ENCODE measurements around the gene USP25.

The USP25 gene

DNA sequence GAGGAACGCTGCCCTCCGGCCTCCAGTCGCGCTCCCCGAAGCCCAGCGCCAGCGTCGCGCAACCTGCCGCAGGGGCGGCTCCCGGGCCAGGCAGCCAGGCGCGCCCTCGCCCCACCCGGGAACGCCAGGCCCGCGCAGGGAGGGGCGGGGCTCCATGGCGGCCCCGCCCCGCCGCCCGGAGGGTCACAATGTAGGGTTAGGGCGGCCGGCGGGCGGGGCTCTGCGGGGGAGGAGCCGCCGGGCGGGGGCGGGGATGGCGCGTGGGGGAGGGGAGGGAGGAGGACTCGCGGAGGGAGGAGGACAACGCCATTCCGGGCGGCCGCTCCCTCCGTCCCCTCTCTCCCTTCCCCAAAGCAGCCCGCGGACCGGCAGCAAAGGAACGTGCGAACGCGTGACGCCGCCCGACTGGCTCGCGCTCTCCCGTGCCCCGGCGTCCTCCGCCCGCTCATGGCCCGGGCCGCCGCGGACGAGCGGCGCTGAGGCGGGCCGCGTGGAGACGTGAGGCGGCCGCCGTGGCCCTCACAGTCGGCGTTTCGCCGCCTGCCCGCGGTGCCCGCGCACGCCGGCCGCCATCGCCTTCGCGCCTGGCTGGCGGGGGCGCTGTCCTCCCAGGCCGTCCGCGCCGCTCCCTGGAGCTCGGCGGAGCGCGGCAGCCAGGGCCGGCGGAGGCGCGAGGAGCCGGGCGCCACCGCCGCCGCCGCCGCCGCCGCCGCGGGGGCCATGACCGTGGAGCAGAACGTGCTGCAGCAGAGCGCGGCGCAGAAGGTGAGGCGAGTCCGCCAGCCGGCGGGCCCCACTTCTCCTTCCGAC is at the start of gene USP25:
TSS of gene USP25 (plus strand) at position 309 of the 810 bp plus-strand sequence. CDS start at position 721, 412 bp downstream.
- DNase-seq = peak; percentile 89 to 91

DNA sequence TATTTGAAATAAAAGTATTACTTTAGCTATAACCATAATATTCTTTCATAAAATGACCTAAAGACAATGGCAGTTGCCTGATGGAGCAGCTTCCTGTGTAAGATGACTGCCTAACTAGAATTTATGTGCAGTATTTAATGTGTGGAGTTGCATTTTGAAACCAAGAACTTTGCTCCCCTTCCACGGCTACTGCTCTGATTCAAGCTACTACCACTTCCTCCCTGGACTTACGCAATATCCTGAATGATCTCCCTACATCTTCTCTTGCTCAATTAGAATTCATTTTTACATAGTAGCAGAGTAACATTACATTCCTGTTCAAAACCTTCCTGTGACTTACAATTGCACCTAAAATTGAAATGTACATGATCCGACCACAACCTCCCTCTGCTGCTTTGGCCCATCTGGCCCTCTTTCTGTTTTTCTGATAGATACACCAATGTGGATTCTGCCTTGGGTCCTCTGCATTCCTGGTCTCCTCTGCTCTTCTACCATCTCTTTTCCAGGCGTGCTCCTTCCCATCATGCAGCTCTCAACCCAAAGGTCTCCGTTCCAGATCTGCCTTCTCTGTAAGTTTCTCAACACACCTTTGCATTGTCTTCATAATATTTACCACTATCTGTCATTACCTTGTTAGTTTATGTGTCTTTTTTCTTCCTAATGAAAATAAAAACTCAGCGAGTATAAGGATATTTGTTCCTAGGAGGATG is 47.4 kb upstream of the USP25 start:
- DNase-seq = no peak

GRCh38 chr21:15682977-15683376 is 46.8 kb upstream of the USP25 start:
- DNase-seq = no peak

- DNase-seq = no peak
Observed at GRCh38 chr21:15686506-15686905, 43.3 kb upstream of the USP25 start.

GRCh38 chr21:15687208-15687607 is 42.6 kb upstream of the USP25 start:
- no peak for DNase-seq

DNA sequence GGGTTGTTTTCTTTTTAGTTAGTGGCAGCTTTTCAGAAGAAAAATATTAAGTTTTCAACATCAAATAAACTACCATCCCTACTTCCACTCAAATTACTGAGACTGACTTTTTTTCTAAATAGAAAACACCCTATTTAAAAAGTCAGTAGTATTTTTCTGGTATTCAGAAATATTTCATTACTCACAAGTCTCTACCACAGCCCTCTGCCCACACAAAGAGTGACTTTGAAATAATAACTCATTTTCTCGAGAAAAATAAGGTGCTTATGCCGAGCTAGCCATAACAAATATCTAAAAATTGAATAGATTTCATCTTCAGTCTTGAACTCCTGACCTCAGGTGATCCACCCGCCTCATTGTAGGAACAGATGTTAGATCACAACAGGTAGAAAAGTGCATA is 41.8 kb upstream of the USP25 start:
- no peak for DNase-seq

- DNase-seq = no peak
Observed at GRCh38 chr21:15688809-15689208, 41.0 kb upstream of the USP25 start.

DNA sequence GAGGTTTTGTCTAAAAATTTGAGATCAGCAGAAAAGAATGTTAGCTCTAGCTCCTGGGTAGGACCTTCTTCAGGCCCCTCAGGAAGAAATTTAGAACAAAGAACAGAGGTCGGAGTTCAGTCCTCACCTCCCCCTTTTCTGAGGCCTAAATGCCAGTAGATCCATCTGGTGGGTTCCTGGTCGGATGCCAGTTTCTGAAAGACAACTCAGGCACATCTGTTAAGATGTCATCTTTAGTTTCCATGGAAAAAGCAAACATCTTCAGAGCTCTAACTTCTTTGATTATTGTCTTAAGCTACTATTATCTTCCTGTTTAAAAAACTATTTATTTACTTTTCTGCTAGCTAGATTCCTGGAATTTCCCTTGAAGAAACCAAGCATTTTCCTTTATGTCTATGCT is 37.1 kb upstream of the USP25 start:
- DNase-seq = no peak

DNA sequence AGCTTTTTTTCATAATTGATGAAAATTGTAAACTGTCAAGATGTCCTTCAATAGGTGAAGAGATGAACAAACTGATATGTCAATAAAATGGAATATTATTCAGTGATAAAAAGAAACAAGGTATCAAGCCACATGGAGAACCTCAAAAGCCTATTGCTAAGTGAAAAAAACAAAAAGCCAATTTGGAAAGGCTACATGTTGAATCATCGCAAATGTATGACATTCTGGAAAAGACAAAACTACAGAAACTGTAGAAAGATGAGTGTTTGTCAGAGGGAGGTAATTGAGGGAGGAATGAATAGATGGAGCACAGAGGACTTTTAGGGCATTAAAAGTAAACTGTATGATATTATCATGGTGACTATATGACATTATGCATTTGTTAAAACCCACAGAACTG is 34.5 kb upstream of the USP25 start:
- no peak for DNase-seq

GRCh38 chr21:15701830-15702229 is 28.0 kb upstream of the USP25 start:
- no peak for DNase-seq

GRCh38 chr21:15703932-15704331 is 25.9 kb upstream of the USP25 start:
- no peak for DNase-seq

DNA sequence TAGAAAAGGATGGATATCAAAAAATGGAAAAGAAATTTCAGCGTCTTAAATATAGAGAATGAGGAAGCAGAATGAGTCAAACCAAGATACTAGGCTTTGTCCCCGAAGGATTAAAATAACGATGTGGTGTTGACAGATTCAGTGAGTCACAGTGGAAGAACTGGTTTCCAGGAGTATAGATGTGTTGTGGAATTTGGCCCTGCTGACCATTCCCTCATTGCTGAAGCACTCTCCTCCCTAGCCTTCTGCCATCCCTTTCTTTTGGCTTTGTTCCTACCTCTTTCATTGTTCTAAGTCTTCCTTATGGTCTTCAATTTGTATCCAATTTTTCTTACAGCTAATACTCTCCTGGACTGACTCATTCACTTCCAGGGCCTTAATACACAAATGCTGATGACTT is 23.1 kb upstream of the USP25 start:
- DNase-seq = no peak

- no peak for DNase-seq
Observed at GRCh38 chr21:15713412-15713811, 16.4 kb upstream of the USP25 start.

DNA sequence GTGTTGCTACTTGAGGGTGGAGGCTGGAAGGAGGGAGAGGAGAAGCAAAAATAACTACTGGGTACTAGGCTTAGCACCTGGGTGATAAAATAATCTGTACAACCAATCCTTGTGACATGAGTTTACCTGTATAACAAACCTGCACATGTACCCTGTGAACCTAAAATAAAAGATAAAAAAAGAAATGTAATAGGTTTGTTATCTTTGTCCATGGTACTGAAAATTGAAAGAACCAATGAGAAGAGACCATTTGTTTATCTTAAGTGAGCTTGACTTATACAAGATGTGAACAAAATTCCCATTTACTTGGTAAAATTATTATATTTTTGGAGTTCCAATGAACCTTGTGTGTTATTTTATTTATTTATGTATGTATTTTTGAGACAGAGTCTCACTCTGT is 11.1 kb upstream of the USP25 start:
- DNase-seq = no peak

- no peak for DNase-seq
Observed at GRCh38 chr21:15719976-15720375, 9.8 kb upstream of the USP25 start.

DNA sequence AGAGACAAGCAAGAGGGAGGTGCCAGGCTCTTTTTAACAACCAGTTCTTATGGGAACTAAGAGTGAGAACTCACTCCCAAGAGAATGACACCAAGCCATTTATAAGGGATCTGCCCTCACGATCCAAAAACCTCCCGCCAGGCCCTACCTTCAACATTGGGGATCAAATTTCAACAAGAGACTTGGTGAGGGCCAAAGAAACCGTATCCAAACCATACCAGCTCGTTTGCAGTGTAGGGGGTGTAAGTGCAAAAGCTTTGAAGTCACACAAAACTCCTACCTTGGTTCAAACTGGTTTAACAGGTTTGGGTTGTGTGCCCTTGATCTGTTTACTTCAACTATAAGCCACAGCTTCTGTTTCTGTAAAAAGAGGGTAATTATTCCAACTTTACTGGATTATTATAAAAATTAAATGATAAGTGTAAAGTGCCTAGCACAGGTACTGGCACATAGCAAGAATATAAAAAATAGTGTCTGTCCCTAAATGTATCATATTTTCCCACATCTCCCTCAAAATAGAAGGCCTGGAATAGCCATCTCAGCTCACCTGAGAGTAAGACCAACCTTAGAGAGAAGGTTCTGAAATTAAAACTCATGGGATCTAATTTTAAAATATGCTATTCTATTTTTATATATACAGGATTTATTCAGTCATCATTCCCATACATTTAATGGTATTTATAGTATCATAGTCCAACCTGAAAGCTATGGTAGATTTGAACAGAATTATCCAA is 7.0 kb upstream of the USP25 start:
- DNase-seq = no peak

- no peak for DNase-seq
Observed at GRCh38 chr21:15725949-15726348, 3.8 kb upstream of the USP25 start.

DNA sequence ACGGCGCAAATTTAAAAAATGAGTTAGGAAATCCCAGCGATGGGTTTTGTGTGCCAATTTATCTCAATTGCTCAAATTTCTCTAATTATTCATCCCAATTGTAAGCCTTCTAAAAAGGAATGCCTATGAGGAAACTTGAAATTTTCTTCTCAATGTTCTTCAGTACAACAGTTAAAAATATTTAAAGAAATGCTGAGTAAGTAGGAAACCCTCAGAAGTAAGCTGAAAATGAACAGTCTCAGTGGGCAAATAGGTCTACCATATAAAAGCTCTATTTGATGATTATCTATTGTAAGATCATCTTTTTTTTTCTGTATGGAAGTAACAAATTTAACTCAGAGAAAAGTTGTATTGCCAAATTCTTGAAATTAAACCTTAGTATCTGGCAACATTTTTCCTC is 1.7 kb upstream of the USP25 start:
- DNase-seq = no peak

GRCh38 chr21:15729346-15729673 is 472 bp upstream of the USP25 start:
- no peak for DNase-seq

DNA sequence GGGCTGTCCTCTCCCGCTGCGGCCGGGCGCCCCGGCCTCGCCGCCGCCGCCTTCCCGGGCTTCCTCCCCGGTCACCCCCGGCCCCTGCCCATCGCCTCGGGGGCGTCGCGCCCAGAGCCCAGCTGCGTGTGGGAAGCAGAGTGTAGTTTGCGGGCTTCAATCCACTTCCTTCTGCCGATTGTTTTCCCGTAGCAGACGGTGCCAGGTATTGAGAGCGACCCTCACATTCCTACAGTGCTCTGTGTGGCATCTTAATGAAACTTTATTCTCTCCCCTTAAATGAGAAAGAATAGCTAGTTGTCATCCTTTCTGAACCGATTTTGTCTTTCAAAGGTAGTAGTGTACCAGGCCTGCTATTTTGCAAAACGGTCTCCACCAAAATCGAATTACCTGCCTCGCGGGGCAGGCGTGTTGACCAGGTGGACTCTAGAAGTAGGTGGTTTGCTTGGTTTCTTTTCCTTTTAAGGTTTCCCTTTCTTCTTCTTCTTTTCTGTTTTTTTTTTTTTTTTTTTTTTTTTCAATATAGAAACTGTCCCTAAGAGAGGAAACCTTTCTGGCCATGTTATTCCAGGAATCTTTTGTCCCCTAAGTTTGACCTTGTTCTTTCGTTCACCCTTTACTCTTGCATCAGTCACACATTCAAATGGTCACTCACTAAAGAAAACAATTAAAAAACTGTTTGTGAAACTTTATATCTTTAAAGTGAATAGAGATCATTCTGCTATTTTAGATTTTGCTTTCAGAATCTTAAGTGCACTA is 881 bp downstream of the USP25 start:
- DNase-seq = no peak

DNA sequence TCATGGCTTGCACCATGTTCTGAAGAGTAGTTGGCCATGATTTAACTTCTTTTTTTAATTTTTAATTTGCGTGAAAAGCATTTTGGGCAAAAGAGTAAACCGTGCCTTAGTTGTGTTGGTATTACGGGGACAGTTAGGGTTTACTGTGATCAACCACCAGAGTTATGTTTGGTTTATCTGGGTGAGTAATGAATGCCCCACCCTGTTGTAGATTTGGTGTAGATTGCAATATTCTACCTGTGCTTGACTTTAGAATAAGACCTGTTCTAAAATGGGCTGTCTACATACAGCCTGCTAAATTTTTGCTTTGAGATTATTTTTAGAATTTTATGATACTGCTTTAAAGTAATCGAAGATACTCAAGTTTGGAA is 1.4 kb downstream of the USP25 start:
- DNase-seq = no peak

GRCh38 chr21:15732290-15732995 is 2.7 kb downstream of the USP25 start:
- DNase-seq = no peak

- no peak for DNase-seq
Observed at GRCh38 chr21:15732996-15733329, 3.2 kb downstream of the USP25 start.
